ENCODE measurements around the gene PATJ. TPM values are rescaled to one million over a fixed set of nuclear protein-coding genes. Genes with fewer than 3 reads are reported as not detected.

The PATJ gene
- total and polyA plus RNA-seq, 7 experiments from 2014 or later: 13.4 to 64.5 (median 33.3) TPM

DNA sequence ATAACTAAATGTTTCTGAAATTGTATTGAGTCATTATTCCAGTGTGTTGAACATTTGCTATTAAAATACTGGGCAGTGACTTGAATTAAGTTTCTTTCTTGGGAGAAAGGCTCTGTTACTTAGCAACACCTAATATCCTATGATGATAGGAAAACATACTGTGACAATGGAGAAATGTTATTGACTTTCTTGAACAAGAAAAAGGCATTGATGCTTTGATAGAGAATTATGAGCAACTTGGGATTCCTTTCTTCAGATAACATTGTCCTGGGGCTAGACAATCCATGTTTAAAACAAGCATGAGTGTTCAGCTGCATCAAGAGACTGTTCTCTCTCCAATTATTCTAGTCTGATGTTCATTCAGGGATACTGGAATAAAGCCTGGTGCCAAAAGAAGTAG, 236.5 kb downstream of the PATJ start:
- ChIA-PET POLR2A (no interaction called here), CTCF (no interaction called here)
- no peaks in the 10 kb centered on the region for H3K9me3 Mint-ChIP-seq
- no peaks in the 10 kb centered on the region for H3K4me1 ChIP-seq (ENCODE audit: control insufficient read depth in 2 of 2, insufficient read depth in 2 of 2, low read length in 2 of 2)
- H3K4me3 ChIP-seq (ENCODE audit: low read length): no peak overlapping the region
- no peaks in the 10 kb centered on the region for H3K27me3 ChIP-seq (ENCODE audit: control insufficient read depth in 2 of 2, insufficient read depth in 2 of 2, low read length in 2 of 2)
- peaks cover 0 to 24% (median 0%) of the 10 kb centered on the region in 5 donors for H3K36me3 Mint-ChIP-seq
- ATAC-seq: no peak
- no peak overlapping the region for H3K4me3 Mint-ChIP-seq
- H3K27ac ChIP-seq (ENCODE audit: low read depth, low read length): no peak overlapping the region
- DNase-seq: no peak
- H3K36me3 ChIP-seq (ENCODE audit: control insufficient read depth in 2 of 3, insufficient read depth in 3 of 3, low read length in 3 of 3): no peaks in the 10 kb centered on the region
- peaks cover 0 to 19% (median 5%) of the 10 kb centered on the region in 7 donors for H3K4me1 Mint-ChIP-seq
- intact Hi-C loops (cut with micrococcal nuclease): no loop called here
- H3K9me3 ChIP-seq (ENCODE audit: control insufficient read depth in 2 of 3, low read length in 3 of 3): no peaks in the 10 kb centered on the region
- no peaks in the 10 kb centered on the region for H3K27me3 Mint-ChIP-seq
- no peak overlapping the region for H3K27ac Mint-ChIP-seq

GRCh38 chr1:61979729-61980128, 237.4 kb downstream of the PATJ start:
- no peaks in the 10 kb centered on the region for H3K27me3 Mint-ChIP-seq
- H3K4me3 Mint-ChIP-seq: no peak overlapping the region
- no peak for DNase-seq
- no peak for ATAC-seq
- H3K4me1 Mint-ChIP-seq: peaks cover 0 to 19% (median 5%) of the 10 kb centered on the region in 7 donors
- H3K9me3 Mint-ChIP-seq: no peaks in the 10 kb centered on the region
- Histone ChIP-seq H3K27me3 (ENCODE audit: control insufficient read depth in 2 of 2, insufficient read depth in 2 of 2, low read length in 2 of 2) (no peaks in the 10 kb centered on the region), H3K36me3 (ENCODE audit: control insufficient read depth in 2 of 3, insufficient read depth in 3 of 3, low read length in 3 of 3) (no peaks in the 10 kb centered on the region), H3K9me3 (ENCODE audit: control insufficient read depth in 2 of 3, low read length in 3 of 3) (no peaks in the 10 kb centered on the region), H3K4me3 (ENCODE audit: low read length) (no peak overlapping the region), H3K4me1 (ENCODE audit: control insufficient read depth in 2 of 2, insufficient read depth in 2 of 2, low read length in 2 of 2) (no peaks in the 10 kb centered on the region), H3K27ac (ENCODE audit: low read depth, low read length) (no peak overlapping the region)
- intact Hi-C loops (cut with micrococcal nuclease): no loop called here
- POLR2A ChIA-PET: no interaction called here
- H3K36me3 Mint-ChIP-seq: peaks cover 0 to 24% (median 0%) of the 10 kb centered on the region in 5 donors
- H3K27ac Mint-ChIP-seq: peak overlapping the region in 1 of 9 donors; percentile 8
- CTCF ChIA-PET: no interaction called here

GRCh38 chr1:61980561-61980960, 238.3 kb downstream of the PATJ start:
- no peak for ATAC-seq
- H3K27ac Mint-ChIP-seq: no peak overlapping the region
- no peak overlapping the region for H3K4me3 ChIP-seq (ENCODE audit: low read length)

DNA sequence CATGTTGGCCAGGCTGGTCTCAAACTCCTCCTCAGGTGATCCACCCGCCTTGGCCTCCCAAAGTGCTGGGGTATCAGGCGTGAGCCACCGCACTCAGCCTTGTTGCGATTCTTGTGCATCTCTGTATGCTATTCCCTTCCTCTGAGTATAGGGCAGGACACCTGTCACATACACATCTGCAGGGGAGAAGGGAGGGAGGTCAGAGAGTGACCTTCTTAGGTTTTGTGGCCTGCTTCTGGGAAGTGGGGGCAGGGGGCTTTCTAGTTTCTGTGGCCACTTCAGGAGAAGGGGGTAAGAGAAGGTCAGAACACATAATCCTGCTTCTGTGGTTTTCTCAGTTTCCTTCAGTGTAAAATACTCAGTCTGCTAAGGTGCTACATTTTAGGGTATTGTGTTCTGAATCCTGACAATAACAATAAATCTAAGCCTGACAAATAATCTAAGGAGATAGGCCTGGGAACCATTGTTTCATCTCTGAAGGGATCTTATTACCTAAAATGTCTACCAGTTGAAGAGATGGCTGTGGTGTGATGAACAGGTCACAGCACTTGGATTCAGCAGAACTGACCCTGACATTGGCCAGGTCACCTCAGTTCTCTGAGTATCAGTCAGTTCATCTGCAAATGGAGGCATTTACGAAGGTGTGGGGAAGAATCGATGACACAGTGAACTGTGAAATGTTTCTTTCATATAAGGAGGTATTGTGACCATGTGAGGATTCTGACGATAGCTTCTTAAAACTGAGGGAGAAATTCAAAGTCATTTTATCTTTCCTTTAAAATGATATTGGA, 239.8 kb downstream of the PATJ start:
- no peak for DNase-seq
- Mint-ChIP-seq H3K36me3 (peaks cover 0 to 16% (median 0%) of the 10 kb centered on the region in 5 donors), H3K4me3 (no peak overlapping the region), H3K27ac (no peak overlapping the region), H3K27me3 (no peaks in the 10 kb centered on the region), H3K4me1 (peaks cover 0 to 9% (median 5%) of the 10 kb centered on the region in 7 donors), H3K9me3 (no peaks in the 10 kb centered on the region)
- no peaks in the 10 kb centered on the region for H3K36me3 ChIP-seq (ENCODE audit: control insufficient read depth in 2 of 3, insufficient read depth in 3 of 3, low read length in 3 of 3)
- POLR2A ChIA-PET: no interaction called here
- CTCF ChIA-PET: no interaction called here
- ATAC-seq: no peak
- H3K4me3 ChIP-seq (ENCODE audit: low read length): no peak overlapping the region
- no peaks in the 10 kb centered on the region for H3K27me3 ChIP-seq (ENCODE audit: control insufficient read depth in 2 of 2, insufficient read depth in 2 of 2, low read length in 2 of 2)
- H3K4me1 ChIP-seq (ENCODE audit: control insufficient read depth in 2 of 2, insufficient read depth in 2 of 2, low read length in 2 of 2): no peaks in the 10 kb centered on the region
- H3K9me3 ChIP-seq (ENCODE audit: control insufficient read depth in 2 of 3, low read length in 3 of 3): no peaks in the 10 kb centered on the region
- no peak overlapping the region for H3K27ac ChIP-seq (ENCODE audit: low read depth, low read length)
- intact Hi-C loops (cut with micrococcal nuclease): no loop called here

More at GRCh38 chr1:61980561-61980960, 238.3 kb downstream of the PATJ start:
- Histone ChIP-seq H3K27me3 (ENCODE audit: control insufficient read depth in 2 of 2, insufficient read depth in 2 of 2, low read length in 2 of 2) (no peaks in the 10 kb centered on the region), H3K27ac (ENCODE audit: low read depth, low read length) (no peak overlapping the region), H3K9me3 (ENCODE audit: control insufficient read depth in 2 of 3, low read length in 3 of 3) (no peaks in the 10 kb centered on the region), H3K4me1 (ENCODE audit: control insufficient read depth in 2 of 2, insufficient read depth in 2 of 2, low read length in 2 of 2) (no peaks in the 10 kb centered on the region), H3K36me3 (ENCODE audit: control insufficient read depth in 2 of 3, insufficient read depth in 3 of 3, low read length in 3 of 3) (no peaks in the 10 kb centered on the region)
- Mint-ChIP-seq H3K27me3 (no peaks in the 10 kb centered on the region), H3K4me1 (peaks cover 0 to 17% (median 5%) of the 10 kb centered on the region in 7 donors), H3K4me3 (no peak overlapping the region), H3K9me3 (no peaks in the 10 kb centered on the region), H3K36me3 (peaks cover 0 to 21% (median 0%) of the 10 kb centered on the region in 5 donors)
- CTCF ChIA-PET: no interaction called here
- no peak for DNase-seq
- intact Hi-C loops (cut with micrococcal nuclease): no loop called here
- POLR2A ChIA-PET: no interaction called here

GRCh38 chr1:61983236-61983635, 241.0 kb downstream of the PATJ start:
- H3K36me3 Mint-ChIP-seq: peaks cover 0 to 22% (median 0%) of the 10 kb centered on the region in 5 donors
- no peaks in the 10 kb centered on the region for H3K36me3 ChIP-seq (ENCODE audit: control insufficient read depth in 2 of 3, insufficient read depth in 3 of 3, low read length in 3 of 3)
- H3K9me3 ChIP-seq (ENCODE audit: control insufficient read depth in 2 of 3, low read length in 3 of 3): no peaks in the 10 kb centered on the region
- peak overlapping the region in 1 of 9 donors; percentile 86 for H3K27ac Mint-ChIP-seq
- H3K4me1 ChIP-seq (ENCODE audit: control insufficient read depth in 2 of 2, insufficient read depth in 2 of 2, low read length in 2 of 2): no peaks in the 10 kb centered on the region
- ATAC-seq: no peak
- no peaks in the 10 kb centered on the region for H3K27me3 Mint-ChIP-seq
- no peaks in the 10 kb centered on the region for H3K27me3 ChIP-seq (ENCODE audit: control insufficient read depth in 2 of 2, insufficient read depth in 2 of 2, low read length in 2 of 2)
- no peak overlapping the region for H3K4me3 Mint-ChIP-seq
- DNase-seq: no peak
- POLR2A ChIA-PET: no interaction called here
- no peak overlapping the region for H3K4me3 ChIP-seq (ENCODE audit: low read length)
- no peak overlapping the region for H3K27ac ChIP-seq (ENCODE audit: low read depth, low read length)
- CTCF ChIA-PET: no interaction called here
- H3K9me3 Mint-ChIP-seq: no peaks in the 10 kb centered on the region
- peaks cover 0 to 7% (median 0%) of the 10 kb centered on the region in 7 donors for H3K4me1 Mint-ChIP-seq
- intact Hi-C loops (cut with micrococcal nuclease): no loop called here

GRCh38 chr1:61992257-61992656, 250.0 kb downstream of the PATJ start:
- no peak overlapping the region for H3K4me3 Mint-ChIP-seq
- DNase-seq: no peak
- no peaks in the 10 kb centered on the region for H3K9me3 ChIP-seq (ENCODE audit: control insufficient read depth in 2 of 3, low read length in 3 of 3)
- ChIA-PET CTCF (interaction anchor here (0.6 kb wide), 1 partner anchor 316 kb away, joined by 3 read pairs; no protein-coding TSS in a partner anchor), POLR2A (no interaction called here)
- H3K4me1 ChIP-seq (ENCODE audit: control insufficient read depth in 2 of 2, insufficient read depth in 2 of 2, low read length in 2 of 2): no peaks in the 10 kb centered on the region
- no peaks in the 10 kb centered on the region for H3K9me3 Mint-ChIP-seq
- peaks cover 0 to 28% (median 0%) of the 10 kb centered on the region in 3 experiments for H3K36me3 ChIP-seq (ENCODE audit: control insufficient read depth in 2 of 3, insufficient read depth in 3 of 3, low read length in 3 of 3)
- intact Hi-C loops (cut with micrococcal nuclease): no loop called here
- peaks cover 0 to 2% (median 0%) of the 10 kb centered on the region in 5 donors for H3K27me3 Mint-ChIP-seq
- H3K27me3 ChIP-seq (ENCODE audit: control insufficient read depth in 2 of 2, insufficient read depth in 2 of 2, low read length in 2 of 2): no peaks in the 10 kb centered on the region
- H3K36me3 Mint-ChIP-seq: peaks cover 3 to 57% (median 47%) of the 10 kb centered on the region in 5 donors
- ATAC-seq: no peak
- no peak overlapping the region for H3K4me3 ChIP-seq (ENCODE audit: low read length)
- no peak overlapping the region for H3K27ac Mint-ChIP-seq
- H3K4me1 Mint-ChIP-seq: no peaks in the 10 kb centered on the region
- H3K27ac ChIP-seq (ENCODE audit: low read depth, low read length): no peak overlapping the region

Data from naive thymus-derived CD4-positive, alpha-beta T cell (primary cell).